IPS-15b (cell line): Measurements from ENCODE around the gene RBM33.
A peak's percentile ranks its signal among the peaks of the same experiment; 100 is the strongest.

Source experiments
- H3K27me3 ChIP-seq: one replicate; pipeline ENCODE4 v1.6.1; 2013; ENCODE audit warnings: low read length; ENCODE audit not compliant: control insufficient read depth, insufficient read depth
- H3K36me3 ChIP-seq: one replicate; pipeline ENCODE4 v1.6.1; 2013; ENCODE audit warnings: low read length; ENCODE audit not compliant: control insufficient read depth, insufficient read depth
- H3K4me1 ChIP-seq: one replicate; pipeline ENCODE4 v1.6.1; 2013; ENCODE audit warnings: mild to moderate bottlenecking, low read length; ENCODE audit not compliant: control insufficient read depth, insufficient read depth
- H3K4me3 ChIP-seq: one replicate; pipeline ENCODE4 v1.5.1; 2013; ENCODE audit warnings: low read depth, low read length
- H3K9ac ChIP-seq: one replicate; pipeline ENCODE4 v1.6.1; 2013; ENCODE audit warnings: low read depth, mild to moderate bottlenecking, low read length
- H3K9me3 ChIP-seq: one replicate; pipeline ENCODE4 v1.6.1; 2013; ENCODE audit warnings: mild to moderate bottlenecking, low read length; ENCODE audit not compliant: control insufficient read depth, insufficient read depth

Gene RBM33

GRCh38 chr7:155804897-155805825, 160.7 kb downstream of the RBM33 start:
- no peaks in the 10 kb centered on the region for H3K9me3 ChIP-seq

DNA sequence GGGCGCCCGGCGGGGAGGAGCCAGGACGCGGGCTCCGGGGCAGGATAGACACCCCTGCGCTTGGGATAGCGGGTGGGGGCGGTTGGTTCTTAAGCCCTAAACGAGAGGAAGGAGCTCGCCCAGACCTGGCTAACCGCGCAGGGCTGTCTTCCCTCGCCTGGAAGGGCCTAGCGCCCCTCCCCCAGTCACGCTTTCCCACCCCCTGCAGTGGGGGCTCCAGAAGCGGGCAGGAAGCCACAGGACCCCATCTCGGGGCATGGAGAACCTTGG, 161.3 kb downstream of the RBM33 start:
- H3K4me3 ChIP-seq = peak overlapping the region; percentile 33
- H3K9me3 ChIP-seq = no peaks in the 10 kb centered on the region
- H3K9ac ChIP-seq = no peak overlapping the region
- H3K36me3 ChIP-seq = no peaks in the 10 kb centered on the region
- peaks cover 3% of the 10 kb centered on the region for H3K4me1 ChIP-seq
- peaks cover 85% of the 10 kb centered on the region for H3K27me3 ChIP-seq

More at GRCh38 chr7:155804897-155805825, 160.7 kb downstream of the RBM33 start:
- H3K36me3 ChIP-seq = no peaks in the 10 kb centered on the region
- H3K4me1 ChIP-seq = no peaks in the 10 kb centered on the region
- peaks cover 85% of the 10 kb centered on the region for H3K27me3 ChIP-seq
- peak overlapping the region; percentile 33 for H3K4me3 ChIP-seq
- H3K9ac ChIP-seq = no peak overlapping the region

DNA sequence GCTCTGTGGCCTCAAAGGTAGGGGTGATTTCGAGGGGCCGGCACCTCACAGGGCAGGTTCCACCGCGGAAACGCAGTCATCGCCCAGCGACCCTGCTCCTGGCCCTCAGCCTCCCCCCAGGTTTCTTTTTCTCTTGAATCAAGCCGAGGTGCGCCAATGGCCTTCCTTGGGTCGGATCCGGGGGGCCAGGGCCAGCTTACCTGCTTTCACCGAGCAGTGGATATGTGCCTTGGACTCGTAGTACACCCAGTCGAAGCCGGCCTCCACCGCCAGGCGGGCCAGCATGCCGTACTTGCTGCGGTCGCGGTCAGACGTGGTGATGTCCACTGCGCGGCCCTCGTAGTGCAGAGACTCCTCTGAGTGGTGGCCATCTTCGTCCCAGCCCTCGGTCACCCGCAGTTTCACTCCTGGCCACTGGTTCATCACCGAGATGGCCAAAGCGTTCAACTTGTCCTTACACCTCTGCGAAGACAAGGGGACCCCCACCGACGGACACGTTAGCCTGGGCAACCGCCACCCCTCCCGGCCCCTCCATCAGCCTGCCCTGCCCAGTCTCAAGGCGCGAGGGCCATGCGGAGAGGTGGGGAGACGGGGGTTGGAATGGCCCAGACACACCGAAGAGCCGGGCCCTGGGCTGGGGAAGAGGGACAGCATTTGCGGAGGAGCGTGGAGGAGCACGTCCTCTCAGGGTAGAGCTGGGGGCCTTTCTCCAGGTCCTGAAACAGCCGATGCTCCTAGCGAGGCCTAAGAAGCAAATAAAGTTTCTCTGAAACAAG, 161.8 kb downstream of the RBM33 start:
- Histone ChIP-seq H3K4me1 (peaks cover 4% of the 10 kb centered on the region), H3K9me3 (no peaks in the 10 kb centered on the region), H3K4me3 (peak overlapping the region; percentile 33), H3K36me3 (no peaks in the 10 kb centered on the region), H3K9ac (no peak overlapping the region), H3K27me3 (peaks cover 85% of the 10 kb centered on the region)

DNA sequence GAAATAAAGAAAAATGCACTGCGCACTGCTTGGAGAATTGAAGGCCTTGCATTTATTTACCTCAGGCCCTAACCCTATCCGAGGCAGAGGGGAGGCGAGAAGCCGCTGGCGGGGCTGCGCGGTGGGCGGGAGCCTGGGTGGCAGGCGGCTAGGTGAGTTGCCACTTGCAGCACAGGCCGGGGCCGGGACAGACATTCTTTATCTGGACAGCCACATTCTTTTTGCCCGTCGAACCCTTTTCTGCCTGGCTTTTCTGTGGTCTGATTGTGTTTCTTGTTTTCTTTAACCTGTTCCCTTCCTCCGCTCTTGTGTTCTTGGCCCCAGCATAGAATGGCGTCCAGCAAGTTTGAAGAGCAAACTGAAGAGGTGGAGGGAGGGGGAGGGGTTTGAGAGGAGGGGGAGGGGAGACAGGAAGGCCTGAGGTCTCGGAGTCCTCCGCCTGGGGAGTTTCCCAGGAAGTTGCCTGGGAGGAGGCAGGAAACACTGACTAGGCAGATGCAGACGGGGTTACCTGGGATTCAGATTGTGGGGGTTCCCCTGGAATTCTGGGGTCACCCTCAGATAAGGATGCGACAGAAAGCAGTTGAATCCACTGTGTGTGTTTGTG, 162.7 kb downstream of the RBM33 start:
- Histone ChIP-seq H3K27me3 (peaks cover 85% of the 10 kb centered on the region), H3K9me3 (no peaks in the 10 kb centered on the region), H3K9ac (no peak overlapping the region), H3K4me3 (peak overlapping the region; percentile 37), H3K4me1 (peaks cover 4% of the 10 kb centered on the region), H3K36me3 (no peaks in the 10 kb centered on the region)

DNA sequence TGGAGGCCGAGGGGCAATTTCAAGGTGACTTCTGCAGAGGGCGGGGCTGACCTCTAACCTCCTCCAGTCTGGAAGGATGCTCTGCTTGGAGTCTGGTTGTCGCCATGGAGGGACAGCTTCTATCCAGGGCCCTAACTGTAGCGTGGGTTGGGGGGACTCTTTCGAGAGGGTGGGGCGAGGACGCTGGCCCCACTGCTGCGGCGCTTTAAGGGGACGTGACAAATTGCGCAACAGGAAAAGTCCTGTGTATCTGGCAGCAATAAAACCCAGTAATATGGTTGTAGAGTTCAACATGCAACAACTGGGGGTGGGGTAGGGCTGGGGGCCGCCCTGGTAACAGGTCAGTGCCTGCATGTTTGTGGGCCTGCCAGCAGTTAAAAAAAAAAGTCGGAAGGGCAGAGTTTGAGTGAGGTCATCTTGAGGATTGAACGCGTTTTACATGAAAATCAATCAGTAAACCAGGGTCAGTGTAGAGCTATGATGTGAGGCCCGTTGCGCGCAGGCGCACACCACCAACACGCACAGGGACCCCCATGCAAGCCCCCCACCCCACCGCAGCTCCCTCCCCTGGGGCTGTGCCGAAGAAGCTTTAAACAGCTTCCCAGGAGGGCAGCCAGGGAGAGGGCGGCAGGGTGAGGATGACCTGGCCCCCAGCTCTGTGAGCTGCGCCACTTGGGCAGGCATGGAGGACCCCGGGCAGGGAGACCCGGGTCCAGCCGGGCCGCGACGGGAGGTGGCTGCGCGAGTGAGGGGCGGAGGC, 163.5 kb downstream of the RBM33 start:
- Histone ChIP-seq H3K36me3 (no peaks in the 10 kb centered on the region), H3K9me3 (no peaks in the 10 kb centered on the region), H3K27me3 (peaks cover 88% of the 10 kb centered on the region), H3K4me3 (peak overlapping the region; percentile 37), H3K9ac (no peak overlapping the region), H3K4me1 (peaks cover 4% of the 10 kb centered on the region)

- Histone ChIP-seq H3K9me3 (no peaks in the 10 kb centered on the region), H3K4me3 (peak overlapping the region; percentile 37), H3K36me3 (no peaks in the 10 kb centered on the region), H3K9ac (no peak overlapping the region), H3K4me1 (peaks cover 4% of the 10 kb centered on the region), H3K27me3 (peaks cover 88% of the 10 kb centered on the region)
Measured at GRCh38 chr7:155808549-155809331, 164.3 kb downstream of the RBM33 start.

- peaks cover 91% of the 10 kb centered on the region for H3K27me3 ChIP-seq
- peaks cover 4% of the 10 kb centered on the region for H3K4me1 ChIP-seq
- no peaks in the 10 kb centered on the region for H3K36me3 ChIP-seq
- H3K4me3 ChIP-seq = peak overlapping the region; percentile 37
- no peaks in the 10 kb centered on the region for H3K9me3 ChIP-seq
- no peak overlapping the region for H3K9ac ChIP-seq
Measured at GRCh38 chr7:155809332-155809946, 165.0 kb downstream of the RBM33 start.

DNA sequence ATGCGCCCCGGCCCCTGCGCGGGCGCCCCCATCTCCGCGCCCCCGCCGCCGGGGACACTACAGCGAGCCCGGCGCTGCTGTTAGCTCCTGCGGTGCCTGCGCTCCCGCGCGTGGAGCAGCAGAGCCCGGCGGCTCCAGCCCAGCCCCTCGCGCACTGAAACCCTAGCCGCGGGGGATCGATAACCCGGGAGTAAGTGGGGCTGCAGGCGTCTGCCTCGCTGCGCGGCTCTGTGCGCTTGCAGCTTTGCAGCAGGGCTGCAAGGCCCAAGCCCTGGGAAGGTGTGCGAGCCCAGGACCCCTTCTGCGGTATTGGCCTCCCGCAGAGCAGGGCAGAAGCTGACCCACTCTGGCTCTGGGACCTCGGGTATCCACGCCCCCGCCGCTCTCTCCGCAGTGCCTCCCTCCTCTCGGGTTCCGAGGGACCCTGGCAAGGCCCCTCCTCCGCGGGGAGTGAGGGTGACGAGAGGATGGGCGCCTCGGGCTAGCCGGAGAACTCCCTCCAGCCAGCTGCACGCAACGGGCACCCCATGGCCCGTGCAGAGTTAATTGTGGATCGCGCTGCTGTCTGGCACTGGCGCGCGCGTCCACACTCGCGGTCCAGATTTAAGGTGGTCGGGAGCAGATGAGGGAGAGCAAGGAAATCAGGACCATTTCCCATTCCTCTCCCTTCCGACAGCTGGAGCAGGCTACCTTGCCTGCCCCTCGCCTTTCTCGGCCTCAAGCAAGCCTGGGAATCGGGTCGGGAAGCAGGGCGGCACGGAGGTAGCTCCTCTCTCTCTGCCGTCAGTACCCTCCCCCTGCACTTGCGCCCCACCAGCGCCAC, 165.7 kb downstream of the RBM33 start:
- H3K4me1 ChIP-seq = peaks cover 4% of the 10 kb centered on the region
- no peaks in the 10 kb centered on the region for H3K36me3 ChIP-seq
- H3K27me3 ChIP-seq = peaks cover 94% of the 10 kb centered on the region
- H3K9me3 ChIP-seq = no peaks in the 10 kb centered on the region
- H3K4me3 ChIP-seq = peak overlapping the region; percentile 37
- H3K9ac ChIP-seq = no peak overlapping the region

DNA sequence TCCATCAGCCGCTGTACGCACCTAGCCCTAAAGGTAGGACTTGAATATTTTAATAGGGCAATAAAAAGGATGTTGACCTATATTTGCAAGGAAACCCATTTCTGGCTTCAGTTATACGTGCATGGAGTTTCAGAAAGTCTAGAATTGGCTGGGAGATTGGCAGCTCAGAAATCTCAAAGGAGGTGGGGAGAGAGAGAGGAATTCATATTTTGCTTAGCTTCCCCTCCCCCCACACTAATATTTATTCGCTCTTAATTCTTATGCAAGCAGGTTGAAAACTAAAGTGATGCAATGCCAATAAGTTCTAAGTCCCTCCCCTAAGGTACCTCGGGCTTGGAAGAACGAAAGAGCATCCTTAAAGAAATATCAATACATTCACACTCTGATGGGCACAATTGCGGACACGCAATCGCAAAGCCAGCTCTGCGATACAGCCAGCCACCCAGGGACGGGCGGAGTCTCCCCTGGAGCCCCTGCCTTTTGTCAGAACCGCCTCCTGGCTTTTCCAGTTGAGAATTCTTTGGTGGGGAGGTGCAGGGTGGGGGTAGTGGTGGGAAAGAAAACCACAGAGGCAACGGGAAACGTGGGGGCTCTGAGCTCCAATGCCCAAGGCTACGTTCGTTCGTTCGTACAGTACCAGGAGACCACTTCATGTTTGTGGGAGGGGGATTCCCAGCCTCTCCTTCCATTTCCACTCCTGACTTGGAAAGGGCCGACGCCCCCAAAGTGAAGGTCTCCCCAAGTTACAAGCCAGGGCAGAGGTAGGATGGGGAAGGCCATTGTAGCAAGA, 166.5 kb downstream of the RBM33 start:
- no peak overlapping the region for H3K9ac ChIP-seq
- H3K4me3 ChIP-seq = peak overlapping the region; percentile 37
- peaks cover 93% of the 10 kb centered on the region for H3K27me3 ChIP-seq
- peaks cover 4% of the 10 kb centered on the region for H3K4me1 ChIP-seq
- no peaks in the 10 kb centered on the region for H3K9me3 ChIP-seq
- no peaks in the 10 kb centered on the region for H3K36me3 ChIP-seq
